Endothelial cell of umbilical vein (primary cell): Measurements from ENCODE around the gene ARHGEF5. TPM values are rescaled to one million over a fixed set of nuclear protein-coding genes. Genes with fewer than 3 reads are reported as not detected.
"Not testable (repeated sequence)": the region's sequence is repeated elsewhere in the genome, so short reads cannot be mapped to it uniquely, and the experiment has no call there.

Experiments
- BruUV-seq: library from RNA; stranded (reverse); fragments of 400-500 nt; replicated peaks from 2 replicates; lab custom pipeline; 2021; lab: Mats Ljungman, UMichigan
- CTCF ChIA-PET: fragments of 300-600, 350-600 bp; sonication (Branson Sonifier 250); formaldehyde crosslinking; loops from one replicate; lab custom pipeline; 2021; ENCODE audit warnings: antibody characterized with exemption, inconsistent platforms; lab: Charles Lee
- POLR2A ChIA-PET: fragments of 300-600, 350-600 bp; sonication (Branson Sonifier 250); formaldehyde crosslinking; loops from one replicate; lab custom pipeline; 2021; ENCODE audit warnings: antibody characterized with exemption, inconsistent platforms; lab: Charles Lee
- DNase-seq: peaks from one replicate; pipeline ENCODE4 v3.0.0-alpha.2; 2011; ENCODE audit warnings: low read depth, low spot score
- FAIRE-seq: peaks from 2 replicates; lab custom pipeline; 2011; peaks lifted over from hg19 to GRCh38; lab: Jason Lieb, UNC
- H2AFZ ChIP-seq: 2 replicates; pipeline ENCODE4 v1.6.0; 2012; ENCODE audit warnings: low read depth, low read length, control low read depth, inconsistent platforms
- H3K27ac ChIP-seq: 2 replicates; pipeline ENCODE4 v1.5.1; 2011; ENCODE audit warnings: low read depth, mild to moderate bottlenecking, control low read depth, low read length, moderate library complexity; ENCODE audit not compliant: insufficient read depth
- H3K27me3 ChIP-seq, 2 experiments: 2 replicates each; pipeline versions ENCODE4 v1.6.0 to v1.6.1; 2011; ENCODE audit warnings: low read length in 2 of 2, mixed read lengths in 1 of 2; ENCODE audit not compliant: control insufficient read depth in 2 of 2, insufficient read depth in 2 of 2
- H3K36me3 ChIP-seq, 2 experiments: 2 replicates in 1 of 2; 3 replicates in 1 of 2; pipeline ENCODE4 v1.5.1; 2011; ENCODE audit warnings: low read length in 2 of 2, mild to moderate bottlenecking in 1 of 2, moderate library complexity in 1 of 2; ENCODE audit not compliant: control insufficient read depth in 2 of 2, insufficient read depth in 2 of 2; ENCODE audit errors: extremely low read depth in 1 of 2
- H3K4me1 ChIP-seq: 3 replicates; pipeline ENCODE4 v1.5.1; 2011; ENCODE audit warnings: mild to moderate bottlenecking, low read length; ENCODE audit not compliant: control insufficient read depth, insufficient read depth; ENCODE audit errors: extremely low read depth
- H3K4me2 ChIP-seq: 2 replicates; pipeline ENCODE4 v1.6.1; 2011; ENCODE audit warnings: low read length, control low read depth, mixed read lengths; ENCODE audit not compliant: insufficient read depth
- H3K4me3 ChIP-seq, 3 experiments: fragments of 200-600 bp in 1 of 3; sonication (generic), shearing (Covaris generic) in 1 of 3; replicated peaks in 1 of 3; 2 replicates each; pipeline ENCODE4 v1.5.1; 2011 to 2016; ENCODE audit warnings: control low read depth in 3 of 3, low read length in 3 of 3, mild to moderate bottlenecking in 2 of 3, inconsistent platforms in 1 of 3, low read depth in 1 of 3, moderate library complexity in 1 of 3; ENCODE audit not compliant: insufficient read depth in 1 of 3
- H3K79me2 ChIP-seq: 2 replicates; pipeline ENCODE4 v1.6.0; 2012; ENCODE audit warnings: low read length, inconsistent platforms; ENCODE audit not compliant: control insufficient read depth, insufficient read depth
- H3K9ac ChIP-seq: replicated peaks from 2 replicates; pipeline ENCODE3; 2011; ENCODE audit warnings: low read length, control low read depth; ENCODE audit not compliant: insufficient read depth; ENCODE audit errors: extremely low read depth
- H3K9me1 ChIP-seq: replicated peaks from 3 replicates; pipeline ENCODE4 v1.6.0; 2011; ENCODE audit warnings: mild to moderate bottlenecking, low read length; ENCODE audit not compliant: control insufficient read depth, insufficient read depth; ENCODE audit errors: extremely low read depth
- H3K9me3 ChIP-seq: replicated peaks from 2 replicates; pipeline ENCODE4 v1.5.1; 2012; ENCODE audit warnings: low read length, inconsistent platforms; ENCODE audit not compliant: control insufficient read depth, insufficient read depth
- H4K20me1 ChIP-seq: replicated peaks from 2 replicates; pipeline ENCODE3; 2011; ENCODE audit warnings: mild to moderate bottlenecking, low read length; ENCODE audit not compliant: control insufficient read depth, insufficient read depth; ENCODE audit errors: extremely low read depth
- dilution Hi-C: fragments of 300-500 bp; cut with MboI; formaldehyde crosslinking; loops from one replicate; pipeline ENCODE4 v1.15.0; 2019; ENCODE audit warnings: low sequenced_read_pairs; ENCODE audit not compliant: extremely low pct_ligation_motif_present
- intact Hi-C: fragments of 100-400 bp; cut with micrococcal nuclease; formaldehyde crosslinking; loops from one replicate; pipeline ENCODE4 v1.10.0; 2022
- polyA plus RNA-seq, 4 experiments: library from polyadenylated mRNA; depleted of rRNA in 3 of 4; stranded (reverse) in 3 of 4; unstranded in 1 of 4; fragments of >200 nt; gene quantifications; 2 replicates each; pipeline versions ENCODE4 v1.2.1 to v1.2.3, GENCODE V29; 2011 to 2012; ENCODE audit warnings: missing spikeins in 1 of 4
- total RNA-seq: library from RNA; stranded (reverse); gene quantifications from 2 replicates; pipeline ENCODE4 v1.2.3, GENCODE V29; 2021

Gene ARHGEF5
- total and polyA plus RNA-seq, 2 donors (not counting 3 experiments of a cell fraction or from before 2014, with no cell fraction given) = 1.1 to 1.5 TPM

DNA sequence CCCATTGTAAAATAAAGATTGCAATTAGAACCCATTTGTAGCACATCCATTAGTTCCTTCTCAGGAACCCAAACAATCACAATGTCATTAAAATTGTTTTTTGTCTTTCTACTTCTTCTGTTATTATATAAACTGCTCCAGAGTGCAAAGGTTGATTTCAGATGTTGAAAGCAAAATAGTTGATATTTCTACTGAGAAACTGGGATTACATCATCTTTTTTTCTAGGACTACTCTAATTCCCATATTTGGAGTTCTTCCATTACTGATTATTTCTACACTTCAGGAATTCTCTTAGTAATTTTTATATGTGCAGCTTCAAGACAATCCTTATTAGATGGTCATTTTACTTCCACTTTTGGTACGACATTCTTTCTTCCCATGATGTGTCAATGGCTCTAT is 37.7 kb upstream of the ARHGEF5 start:
- POLR2A ChIA-PET, H3K4me1 ChIP-seq, H3K4me2 ChIP-seq, DNase-seq, H3K9me1 ChIP-seq, H4K20me1 ChIP-seq, H3K9me3 ChIP-seq, H3K79me2 ChIP-seq, H3K27me3 ChIP-seq, FAIRE-seq, H2AFZ ChIP-seq, BruUV-seq, H3K36me3 ChIP-seq, CTCF ChIA-PET, H3K27ac ChIP-seq, H3K9ac ChIP-seq, H3K4me3 ChIP-seq, dilution Hi-C loops, intact Hi-C loops: not testable (repeated sequence)

DNA sequence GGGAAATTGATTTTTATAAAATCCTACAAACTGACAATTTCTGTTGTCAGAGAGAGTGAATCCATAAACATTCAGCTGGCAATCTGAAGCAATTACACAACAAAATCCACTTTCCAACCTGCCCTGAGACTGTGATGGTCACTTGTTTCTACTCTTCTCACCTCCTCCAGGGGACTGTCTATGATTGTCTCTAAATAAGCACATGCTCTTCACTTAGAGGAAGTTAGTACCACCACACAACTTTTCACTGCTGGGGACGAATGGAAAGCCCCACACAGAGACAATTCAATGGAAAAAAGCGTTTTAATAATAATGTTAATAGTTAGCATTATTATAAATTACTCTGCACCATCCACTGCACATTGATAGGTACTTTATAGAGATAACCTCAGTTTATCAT is 35.7 kb upstream of the ARHGEF5 start:
- H3K4me2 ChIP-seq = not testable (repeated sequence)

DNA sequence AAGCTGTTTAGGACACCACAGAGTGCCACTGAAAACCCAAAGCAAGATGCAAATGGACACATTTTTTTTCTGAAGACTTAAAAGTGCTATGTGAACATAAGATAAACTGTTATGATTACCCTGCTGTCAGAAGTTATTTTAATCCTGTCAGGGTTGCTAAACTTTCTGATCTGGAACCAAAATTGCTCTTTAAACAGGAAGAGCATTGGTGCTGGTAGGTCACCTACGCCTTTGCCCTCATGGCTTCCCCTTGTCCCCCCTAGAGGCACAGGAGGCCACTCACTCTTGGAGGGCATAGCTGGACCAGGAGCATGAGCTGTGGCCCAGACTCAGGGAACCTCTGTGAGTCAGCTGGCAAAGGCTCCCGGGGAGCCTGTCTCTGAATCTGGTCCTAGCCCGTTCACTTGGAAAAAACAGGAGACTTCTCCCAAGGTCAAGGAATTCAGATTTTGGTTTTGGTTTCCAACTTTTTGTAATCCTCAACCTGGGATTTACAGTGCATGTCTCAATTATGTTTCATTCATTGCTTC is 33.5 kb upstream of the ARHGEF5 start:
- DNase-seq, H3K79me2 ChIP-seq, dilution Hi-C loops, H2AFZ ChIP-seq, H3K9me3 ChIP-seq, H3K27ac ChIP-seq, H3K4me3 ChIP-seq, FAIRE-seq, H3K4me2 ChIP-seq, H3K27me3 ChIP-seq, H3K9ac ChIP-seq, CTCF ChIA-PET, BruUV-seq, H4K20me1 ChIP-seq, H3K36me3 ChIP-seq, H3K4me1 ChIP-seq, H3K9me1 ChIP-seq, POLR2A ChIA-PET, intact Hi-C loops: not testable (repeated sequence)

More for the DNA sequence above, 35.7 kb upstream of the ARHGEF5 start:
- DNase-seq, H3K4me1 ChIP-seq, H3K9ac ChIP-seq, FAIRE-seq, H3K27me3 ChIP-seq, dilution Hi-C loops, POLR2A ChIA-PET, H3K36me3 ChIP-seq, H3K9me1 ChIP-seq, H3K9me3 ChIP-seq, H3K27ac ChIP-seq, intact Hi-C loops, H2AFZ ChIP-seq, H3K4me3 ChIP-seq, H4K20me1 ChIP-seq, BruUV-seq, CTCF ChIA-PET, H3K79me2 ChIP-seq: not testable (repeated sequence)

DNA sequence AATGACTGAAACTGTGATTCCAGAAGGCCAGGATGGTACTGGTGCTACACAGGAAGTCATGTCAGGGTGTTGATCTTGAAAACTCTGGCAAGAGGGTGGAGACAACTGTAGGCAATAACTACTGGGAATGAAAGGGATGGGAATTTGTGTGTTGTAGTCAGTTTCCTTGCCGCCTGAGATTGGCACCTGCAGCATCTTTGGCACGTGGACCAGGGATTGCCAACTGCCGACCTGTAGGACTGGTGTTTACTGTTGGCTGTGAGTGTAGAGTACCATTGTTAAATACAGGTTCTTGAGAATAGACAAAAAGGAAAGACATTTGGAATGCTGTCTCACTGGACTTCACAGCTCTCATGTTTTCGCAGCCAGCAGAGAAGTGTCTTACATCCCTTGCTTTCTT is 31.8 kb upstream of the ARHGEF5 start:
- intact Hi-C loops, FAIRE-seq, H3K9ac ChIP-seq, H3K36me3 ChIP-seq, H3K4me3 ChIP-seq, H3K9me1 ChIP-seq, H3K9me3 ChIP-seq, POLR2A ChIA-PET, BruUV-seq, H4K20me1 ChIP-seq, H3K79me2 ChIP-seq, H3K27me3 ChIP-seq, DNase-seq, H2AFZ ChIP-seq, CTCF ChIA-PET, dilution Hi-C loops, H3K27ac ChIP-seq, H3K4me1 ChIP-seq, H3K4me2 ChIP-seq: not testable (repeated sequence)
